Cardiac muscle cell (in vitro differentiated cells and primary cell): Measurements from ENCODE around the gene ODAD4. TPM values are rescaled to one million over a fixed set of nuclear protein-coding genes. Genes with fewer than 3 reads are reported as not detected.

ENCODE experiments used
- DNase-seq, 2 donors: peaks; one replicate each; pipeline versions ENCODE4 v3.0.0 to v3.0.0-alpha.2; 2010 to 2017; ENCODE audit warnings: low read depth in 1 of 2, low spot score in 1 of 2
- H3K27ac ChIP-seq: fragments of 200-600 bp; sonication (generic); 2 replicates; pipeline ENCODE4 v1.5.1; 2016
- H3K27me3 ChIP-seq: fragments of 200-600 bp; sonication (generic); 2 replicates; pipeline ENCODE4 v1.6.0; 2016; ENCODE audit warnings: control low read depth
- H3K36me3 ChIP-seq: fragments of 200-600 bp; sonication (generic); 2 replicates; pipeline ENCODE4 v1.5.1; 2016; ENCODE audit warnings: control low read depth
- H3K4me1 ChIP-seq: fragments of 200-600 bp; sonication (generic); 2 replicates; pipeline ENCODE4 v1.8.1; 2017; ENCODE audit warnings: low read depth, mild to moderate bottlenecking, mixed run types
- H3K4me3 ChIP-seq: fragments of 200-600 bp; sonication (generic); 2 replicates; pipeline ENCODE4 v1.5.1; 2016; ENCODE audit warnings: mild to moderate bottlenecking
- H3K9me3 ChIP-seq: fragments of 200-600 bp; sonication (generic); 2 replicates; pipeline ENCODE4 v1.5.1; 2017; ENCODE audit warnings: low read depth, mild to moderate bottlenecking, control low read depth
- CTCF ChIP-seq: IDR thresholded peaks from 2 replicates; pipeline ENCODE4 v1.5.1; 2012; ENCODE audit warnings: low read depth, mild to moderate bottlenecking, low read length
- polyA plus RNA-seq: library from polyadenylated mRNA; unstranded; fragments of >200 nt; fragmentation: Nextera tagmentation; extraction: Ambion mirVana; gene quantifications from 2 replicates; pipeline ENCODE4 v1.2.1, GENCODE V29; 2016
- total RNA-seq: library from RNA; depleted of rRNA; stranded (reverse); fragments of >200 nt; gene quantifications from 2 replicates; pipeline ENCODE4 v1.2.3, GENCODE V29; 2016

ODAD4 gene
- total and polyA plus RNA-seq, 2 experiments from 2014 or later: 3.2 to 4.5 TPM

- H3K4me3 ChIP-seq: no peak overlapping the region
- H3K27me3 ChIP-seq: no peaks in the 10 kb centered on the region
- H3K36me3 ChIP-seq: peaks cover 2% of the 10 kb centered on the region
- peaks cover 8% of the 10 kb centered on the region for H3K4me1 ChIP-seq
- DNase-seq: no peak
- no peak overlapping the region for H3K27ac ChIP-seq
- no peak for TF ChIP-seq CTCF
- no peaks in the 10 kb centered on the region for H3K9me3 ChIP-seq
Measured at GRCh38 chr17:41939044-41939692, 8.8 kb downstream of the ODAD4 start.

- no peaks in the 10 kb centered on the region for H3K27me3 ChIP-seq
- no peak overlapping the region for H3K27ac ChIP-seq
- TF ChIP-seq CTCF: no peak
Measured at GRCh38 chr17:41939693-41940090, 9.3 kb downstream of the ODAD4 start.

GRCh38 chr17:41941168-41941567, 10.8 kb downstream of the ODAD4 start:
- H3K27ac ChIP-seq: no peak overlapping the region
- no peaks in the 10 kb centered on the region for H3K27me3 ChIP-seq
- TF ChIP-seq CTCF: no peak
- H3K36me3 ChIP-seq: peaks cover under 1% of the 10 kb centered on the region
- DNase-seq: no peak
- no peaks in the 10 kb centered on the region for H3K9me3 ChIP-seq
- no peak overlapping the region for H3K4me3 ChIP-seq
- no peaks in the 10 kb centered on the region for H3K4me1 ChIP-seq

More at GRCh38 chr17:41939693-41940090, 9.3 kb downstream of the ODAD4 start:
- H3K4me3 ChIP-seq: no peak overlapping the region
- H3K4me1 ChIP-seq: peaks cover 5% of the 10 kb centered on the region
- no peaks in the 10 kb centered on the region for H3K9me3 ChIP-seq
- no peak for DNase-seq
- peaks cover 2% of the 10 kb centered on the region for H3K36me3 ChIP-seq

- H3K9me3 ChIP-seq: no peaks in the 10 kb centered on the region
- H3K4me3 ChIP-seq: no peak overlapping the region
- no peaks in the 10 kb centered on the region for H3K4me1 ChIP-seq
- TF ChIP-seq CTCF: no peak
- DNase-seq: no peak
- no peaks in the 10 kb centered on the region for H3K36me3 ChIP-seq
- H3K27ac ChIP-seq: no peak overlapping the region
- H3K27me3 ChIP-seq: no peaks in the 10 kb centered on the region
Measured at GRCh38 chr17:41942626-41943373, 12.4 kb downstream of the ODAD4 start.

GRCh38 chr17:41943492-41943891, 13.1 kb downstream of the ODAD4 start:
- no peaks in the 10 kb centered on the region for H3K4me1 ChIP-seq
- no peaks in the 10 kb centered on the region for H3K9me3 ChIP-seq
- DNase-seq: no peak
- no peak for TF ChIP-seq CTCF
- H3K27me3 ChIP-seq: no peaks in the 10 kb centered on the region
- H3K4me3 ChIP-seq: no peak overlapping the region
- no peaks in the 10 kb centered on the region for H3K36me3 ChIP-seq
- no peak overlapping the region for H3K27ac ChIP-seq
